HepG2 (cell line): ENCODE results near the gene SQSTM1. TPM values are rescaled to one million over a fixed set of nuclear protein-coding genes. Genes with fewer than 3 reads are reported as not detected.

Source experiments
- FOXK1 ChIP-seq: sonication (generic); formaldehyde crosslinking; IDR thresholded peaks from 2 replicates; pipeline ENCODE4 v1.4.0; 2020; ENCODE audit warnings: low read depth, missing genetic modification reagents, borderline replicate concordance
- REXO4 ChIP-seq: sonication (generic); formaldehyde crosslinking; IDR thresholded peaks from 2 replicates; pipeline ENCODE4 v1.8.0; 2022; ENCODE audit warnings: missing genetic modification reagents, mild to moderate bottlenecking, borderline replicate concordance
- RFXAP ChIP-seq: sonication (generic); formaldehyde crosslinking; IDR thresholded peaks from 2 replicates; pipeline ENCODE4 v1.4.0; 2020; ENCODE audit warnings: missing genetic modification reagents, borderline replicate concordance
- ZNF772 ChIP-seq: sonication (generic); formaldehyde crosslinking; IDR thresholded peaks from 2 replicates; pipeline ENCODE4 v1.5.0; 2020; ENCODE audit warnings: mild to moderate bottlenecking, missing genetic modification reagents
- ZSCAN21 ChIP-seq: sonication (generic); formaldehyde crosslinking; IDR thresholded peaks from 2 replicates; pipeline ENCODE4 v1.8.0; 2022; ENCODE audit warnings: mild to moderate bottlenecking, missing genetic modification reagents, moderate library complexity, borderline replicate concordance
- polyA plus RNA-seq, 8 experiments: library from polyadenylated mRNA; depleted of rRNA in 3 of 8; stranded (reverse) in 7 of 8; unstranded in 1 of 8; fragments of >200 nt; fragmentation: Illumina TruSeq in 4 of 8; extraction: Trizol in 4 of 8; gene quantifications; 2 replicates each; pipeline versions ENCODE4 v1.2.1 to v1.2.3, GENCODE V29; 2011 to 2016; ENCODE audit warnings: low read depth in 4 of 8, missing spikeins in 1 of 8, mixed read lengths in 1 of 8; ENCODE audit not compliant: insufficient read depth in 1 of 8
- total RNA-seq, 5 experiments: library from RNA; depleted of rRNA; stranded (reverse); fragments of >200 nt; fragmentation: Illumina TruSeq; extraction: Trizol; gene quantifications; 2 replicates each; pipeline ENCODE4 v1.2.3, GENCODE V29; 2016; ENCODE audit warnings: low read depth in 1 of 5
- TF ChIP-seq, protein P1 (sequence below): IDR thresholded peaks from 2 replicates; pipeline ENCODE4 v1.6.1; 2016; ENCODE audit warnings: low read depth
- TF ChIP-seq, protein P2 (sequence below): sonication (generic); formaldehyde crosslinking; IDR thresholded peaks from 2 replicates; pipeline ENCODE4 v1.4.0; 2020; ENCODE audit warnings: missing genetic modification reagents, borderline replicate concordance
- TF ChIP-seq, protein P3 (sequence below), 2 experiments: sonication (generic) in 1 of 2; formaldehyde crosslinking in 1 of 2; IDR thresholded peaks; 2 replicates each; pipeline versions ENCODE4 v1.6.1 to v1.9.0; 2014 to 2022; ENCODE audit warnings: antibody characterized with exemption in 1 of 2, borderline replicate concordance in 1 of 2, inconsistent platforms in 1 of 2, low read depth in 1 of 2, missing genetic modification reagents in 1 of 2
- TF ChIP-seq, protein P4 (sequence below): sonication (generic); formaldehyde crosslinking; IDR thresholded peaks from 2 replicates; pipeline ENCODE4 v1.5.0; 2020; ENCODE audit warnings: mild to moderate bottlenecking, missing genetic modification reagents
- TF ChIP-seq, protein P5 (sequence below): sonication (generic); formaldehyde crosslinking; IDR thresholded peaks from 2 replicates; pipeline ENCODE4 v1.5.0; 2020; ENCODE audit warnings: missing genetic modification reagents

SQSTM1 gene
- total and polyA plus RNA-seq, 2 of the 13 experiments (the other 11 are each of a cell fraction or from before 2014, with no cell fraction given) = 90.9 to 160 TPM

DNA sequence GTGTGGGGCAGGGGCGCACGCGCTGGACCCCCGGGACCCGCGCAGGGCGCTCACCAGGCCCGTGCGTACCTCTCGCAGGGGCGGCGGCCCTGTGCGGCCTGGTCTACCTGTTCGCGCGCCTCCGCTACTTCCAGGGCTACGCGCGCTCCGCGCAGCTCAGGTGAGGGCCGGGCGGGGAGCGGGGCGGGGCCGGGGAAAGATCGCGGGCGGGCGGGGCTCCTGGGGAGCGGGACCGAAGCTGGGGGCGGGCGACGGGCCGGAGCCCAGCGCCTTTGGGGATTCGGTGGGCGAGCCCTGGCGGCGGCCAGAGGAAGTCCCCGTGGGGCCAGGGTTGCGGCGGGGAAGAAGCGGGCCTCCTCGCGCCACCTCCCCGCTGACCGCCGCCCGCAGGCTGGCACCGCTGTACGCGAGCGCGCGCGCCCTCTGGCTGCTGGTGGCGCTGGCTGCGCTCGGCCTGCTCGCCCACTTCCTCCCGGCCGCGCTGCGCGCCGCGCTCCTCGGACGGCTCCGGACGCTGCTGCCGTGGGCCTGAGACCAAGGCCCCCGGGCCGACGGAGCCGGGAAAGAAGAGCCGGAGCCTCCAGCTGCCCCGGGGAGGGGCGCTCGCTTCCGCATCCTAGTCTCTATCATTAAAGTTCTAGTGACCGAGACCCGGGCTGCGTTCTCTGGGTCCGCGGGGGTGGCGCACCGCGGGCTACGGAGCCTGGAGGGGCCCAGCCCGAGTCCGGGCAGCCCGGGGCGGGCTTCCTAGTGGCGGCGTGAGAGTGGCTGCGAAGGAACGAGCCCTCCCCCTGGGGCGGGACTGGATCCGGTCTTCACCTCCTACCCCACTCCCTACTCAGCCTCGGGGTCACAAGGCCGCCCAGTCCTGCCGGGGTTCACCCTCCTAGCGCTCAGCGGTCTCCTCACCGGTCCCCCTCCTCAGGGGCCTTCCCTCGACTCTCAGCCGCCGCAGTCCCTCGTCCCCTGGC, 24.6 kb upstream of the SQSTM1 start (continued):
- TF ChIP-seq, protein P1, sequence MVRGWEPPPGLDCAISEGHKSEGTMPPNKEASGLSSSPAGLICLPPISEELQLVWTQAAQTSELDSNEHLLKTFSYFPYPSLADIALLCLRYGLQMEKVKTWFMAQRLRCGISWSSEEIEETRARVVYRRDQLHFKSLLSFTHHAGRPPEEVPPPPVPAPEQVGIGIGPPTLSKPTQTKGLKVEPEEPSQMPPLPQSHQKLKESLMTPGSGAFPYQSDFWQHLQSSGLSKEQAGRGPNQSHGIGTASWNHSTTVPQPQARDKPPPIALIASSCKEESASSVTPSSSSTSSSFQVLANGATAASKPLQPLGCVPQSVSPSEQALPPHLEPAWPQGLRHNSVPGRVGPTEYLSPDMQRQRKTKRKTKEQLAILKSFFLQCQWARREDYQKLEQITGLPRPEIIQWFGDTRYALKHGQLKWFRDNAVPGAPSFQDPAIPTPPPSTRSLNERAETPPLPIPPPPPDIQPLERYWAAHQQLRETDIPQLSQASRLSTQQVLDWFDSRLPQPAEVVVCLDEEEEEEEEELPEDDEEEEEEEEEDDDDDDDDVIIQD = peak; percentile 89; the same call in 1 of the 2 replicates
- TF ChIP-seq ZSCAN21 (CRISPR knock-in tag) = peak; percentile 65; the same call in 1 of the 2 replicates
- no peak for TF ChIP-seq REXO4 (CRISPR knock-in tag)
- TF ChIP-seq, protein P2, sequence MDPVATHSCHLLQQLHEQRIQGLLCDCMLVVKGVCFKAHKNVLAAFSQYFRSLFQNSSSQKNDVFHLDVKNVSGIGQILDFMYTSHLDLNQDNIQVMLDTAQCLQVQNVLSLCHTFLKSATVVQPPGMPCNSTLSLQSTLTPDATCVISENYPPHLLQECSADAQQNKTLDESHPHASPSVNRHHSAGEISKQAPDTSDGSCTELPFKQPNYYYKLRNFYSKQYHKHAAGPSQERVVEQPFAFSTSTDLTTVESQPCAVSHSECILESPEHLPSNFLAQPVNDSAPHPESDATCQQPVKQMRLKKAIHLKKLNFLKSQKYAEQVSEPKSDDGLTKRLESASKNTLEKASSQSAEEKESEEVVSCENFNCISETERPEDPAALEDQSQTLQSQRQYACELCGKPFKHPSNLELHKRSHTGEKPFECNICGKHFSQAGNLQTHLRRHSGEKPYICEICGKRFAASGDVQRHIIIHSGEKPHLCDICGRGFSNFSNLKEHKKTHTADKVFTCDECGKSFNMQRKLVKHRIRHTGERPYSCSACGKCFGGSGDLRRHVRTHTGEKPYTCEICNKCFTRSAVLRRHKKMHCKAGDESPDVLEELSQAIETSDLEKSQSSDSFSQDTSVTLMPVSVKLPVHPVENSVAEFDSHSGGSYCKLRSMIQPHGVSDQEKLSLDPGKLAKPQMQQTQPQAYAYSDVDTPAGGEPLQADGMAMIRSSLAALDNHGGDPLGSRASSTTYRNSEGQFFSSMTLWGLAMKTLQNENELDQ (CRISPR knock-in tag) = no peak
- peak; percentile 9; the same call in 1 of the 2 replicates for TF ChIP-seq ZNF772
- TF ChIP-seq FOXK1 = no peak
- TF ChIP-seq RFXAP (CRISPR knock-in tag) = peak; percentile 23; the same call in 1 of the 2 replicates
- TF ChIP-seq, protein P3, sequence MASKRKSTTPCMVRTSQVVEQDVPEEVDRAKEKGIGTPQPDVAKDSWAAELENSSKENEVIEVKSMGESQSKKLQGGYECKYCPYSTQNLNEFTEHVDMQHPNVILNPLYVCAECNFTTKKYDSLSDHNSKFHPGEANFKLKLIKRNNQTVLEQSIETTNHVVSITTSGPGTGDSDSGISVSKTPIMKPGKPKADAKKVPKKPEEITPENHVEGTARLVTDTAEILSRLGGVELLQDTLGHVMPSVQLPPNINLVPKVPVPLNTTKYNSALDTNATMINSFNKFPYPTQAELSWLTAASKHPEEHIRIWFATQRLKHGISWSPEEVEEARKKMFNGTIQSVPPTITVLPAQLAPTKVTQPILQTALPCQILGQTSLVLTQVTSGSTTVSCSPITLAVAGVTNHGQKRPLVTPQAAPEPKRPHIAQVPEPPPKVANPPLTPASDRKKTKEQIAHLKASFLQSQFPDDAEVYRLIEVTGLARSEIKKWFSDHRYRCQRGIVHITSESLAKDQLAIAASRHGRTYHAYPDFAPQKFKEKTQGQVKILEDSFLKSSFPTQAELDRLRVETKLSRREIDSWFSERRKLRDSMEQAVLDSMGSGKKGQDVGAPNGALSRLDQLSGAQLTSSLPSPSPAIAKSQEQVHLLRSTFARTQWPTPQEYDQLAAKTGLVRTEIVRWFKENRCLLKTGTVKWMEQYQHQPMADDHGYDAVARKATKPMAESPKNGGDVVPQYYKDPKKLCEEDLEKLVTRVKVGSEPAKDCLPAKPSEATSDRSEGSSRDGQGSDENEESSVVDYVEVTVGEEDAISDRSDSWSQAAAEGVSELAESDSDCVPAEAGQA (IDR thresholded peaks at IDR 0.05; ENCODE audit: low read depth) = no peak
- TF ChIP-seq, protein P3 (CRISPR knock-in tag; IDR thresholded peaks at IDR 0.05; ENCODE audit: borderline replicate concordance) = no peak
- TF ChIP-seq, protein P4, sequence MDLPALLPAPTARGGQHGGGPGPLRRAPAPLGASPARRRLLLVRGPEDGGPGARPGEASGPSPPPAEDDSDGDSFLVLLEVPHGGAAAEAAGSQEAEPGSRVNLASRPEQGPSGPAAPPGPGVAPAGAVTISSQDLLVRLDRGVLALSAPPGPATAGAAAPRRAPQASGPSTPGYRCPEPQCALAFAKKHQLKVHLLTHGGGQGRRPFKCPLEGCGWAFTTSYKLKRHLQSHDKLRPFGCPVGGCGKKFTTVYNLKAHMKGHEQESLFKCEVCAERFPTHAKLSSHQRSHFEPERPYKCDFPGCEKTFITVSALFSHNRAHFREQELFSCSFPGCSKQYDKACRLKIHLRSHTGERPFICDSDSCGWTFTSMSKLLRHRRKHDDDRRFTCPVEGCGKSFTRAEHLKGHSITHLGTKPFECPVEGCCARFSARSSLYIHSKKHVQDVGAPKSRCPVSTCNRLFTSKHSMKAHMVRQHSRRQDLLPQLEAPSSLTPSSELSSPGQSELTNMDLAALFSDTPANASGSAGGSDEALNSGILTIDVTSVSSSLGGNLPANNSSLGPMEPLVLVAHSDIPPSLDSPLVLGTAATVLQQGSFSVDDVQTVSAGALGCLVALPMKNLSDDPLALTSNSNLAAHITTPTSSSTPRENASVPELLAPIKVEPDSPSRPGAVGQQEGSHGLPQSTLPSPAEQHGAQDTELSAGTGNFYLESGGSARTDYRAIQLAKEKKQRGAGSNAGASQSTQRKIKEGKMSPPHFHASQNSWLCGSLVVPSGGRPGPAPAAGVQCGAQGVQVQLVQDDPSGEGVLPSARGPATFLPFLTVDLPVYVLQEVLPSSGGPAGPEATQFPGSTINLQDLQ = no peak
- TF ChIP-seq, protein P5, sequence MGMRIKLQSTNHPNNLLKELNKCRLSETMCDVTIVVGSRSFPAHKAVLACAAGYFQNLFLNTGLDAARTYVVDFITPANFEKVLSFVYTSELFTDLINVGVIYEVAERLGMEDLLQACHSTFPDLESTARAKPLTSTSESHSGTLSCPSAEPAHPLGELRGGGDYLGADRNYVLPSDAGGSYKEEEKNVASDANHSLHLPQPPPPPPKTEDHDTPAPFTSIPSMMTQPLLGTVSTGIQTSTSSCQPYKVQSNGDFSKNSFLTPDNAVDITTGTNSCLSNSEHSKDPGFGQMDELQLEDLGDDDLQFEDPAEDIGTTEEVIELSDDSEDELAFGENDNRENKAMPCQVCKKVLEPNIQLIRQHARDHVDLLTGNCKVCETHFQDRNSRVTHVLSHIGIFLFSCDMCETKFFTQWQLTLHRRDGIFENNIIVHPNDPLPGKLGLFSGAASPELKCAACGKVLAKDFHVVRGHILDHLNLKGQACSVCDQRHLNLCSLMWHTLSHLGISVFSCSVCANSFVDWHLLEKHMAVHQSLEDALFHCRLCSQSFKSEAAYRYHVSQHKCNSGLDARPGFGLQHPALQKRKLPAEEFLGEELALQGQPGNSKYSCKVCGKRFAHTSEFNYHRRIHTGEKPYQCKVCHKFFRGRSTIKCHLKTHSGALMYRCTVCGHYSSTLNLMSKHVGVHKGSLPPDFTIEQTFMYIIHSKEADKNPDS (CRISPR knock-in tag) = no peak
